Liver (tissue), 9 donors: Measurements from ENCODE around the gene C1QTNF1. TPM values are rescaled to one million over a fixed set of nuclear protein-coding genes. Genes with fewer than 3 reads are reported as not detected.

ENCODE experiments used
- DNase-seq: peaks from one replicate; pipeline ENCODE4 v3.0.0-alpha.2; 2017; ENCODE audit warnings: low spot score
- H3K27ac ChIP-seq, 2 donors: one replicate each; pipeline ENCODE4 v1.7.0; 2013; ENCODE audit warnings: inconsistent platforms in 2 of 2, low read length in 2 of 2, control low read depth in 1 of 2, low read depth in 1 of 2, mild to moderate bottlenecking in 1 of 2
- H3K27me3 ChIP-seq, 4 donors: one replicate each; pipeline versions ENCODE4 v1.6.1 to v1.7.0; 2013; ENCODE audit warnings: low read length in 3 of 4, inconsistent platforms in 1 of 4, mild to moderate bottlenecking in 1 of 4, moderate library complexity in 1 of 4; ENCODE audit not compliant: control insufficient read depth in 4 of 4, insufficient read depth in 4 of 4
- H3K36me3 ChIP-seq, 4 donors: one replicate each; pipeline versions ENCODE4 v1.6.1 to v1.7.0; 2013; ENCODE audit warnings: low read length in 3 of 4, mild to moderate bottlenecking in 3 of 4, low read depth in 1 of 4, moderate library complexity in 1 of 4; ENCODE audit not compliant: control insufficient read depth in 4 of 4, insufficient read depth in 3 of 4
- H3K4me1 ChIP-seq, 4 donors: one replicate each; pipeline versions ENCODE4 v1.6.1 to v1.7.0; 2013; ENCODE audit warnings: low read length in 3 of 4, mild to moderate bottlenecking in 3 of 4, moderate library complexity in 1 of 4; ENCODE audit not compliant: control insufficient read depth in 4 of 4, insufficient read depth in 4 of 4
- H3K4me3 ChIP-seq, 3 donors: one replicate each; pipeline versions ENCODE4 v1.6.1 to v1.7.0; 2013; ENCODE audit warnings: low read length in 3 of 3, control low read depth in 1 of 3, low read depth in 1 of 3, mild to moderate bottlenecking in 1 of 3
- H3K9ac ChIP-seq, 2 donors: one replicate each; pipeline ENCODE4 v1.7.0; 2013; ENCODE audit warnings: low read length in 2 of 2, mild to moderate bottlenecking in 2 of 2, moderate library complexity in 2 of 2, control low read depth in 1 of 2, low read depth in 1 of 2
- H3K9me3 ChIP-seq, 4 donors: one replicate each; pipeline versions ENCODE4 v1.6.1 to v1.7.0; 2013; ENCODE audit warnings: low read length in 3 of 4; ENCODE audit not compliant: control insufficient read depth in 4 of 4
- EGR1 ChIP-seq, 2 donors: IDR thresholded peaks; 2 replicates each; pipeline ENCODE4 v1.6.1; 2016 to 2018; ENCODE audit warnings: antibody characterized with exemption in 2 of 2, low read depth in 2 of 2
- FOXA1 ChIP-seq: IDR thresholded peaks from 2 replicates; pipeline ENCODE4 v1.6.1; 2016; ENCODE audit warnings: antibody characterized with exemption
- FOXA2 ChIP-seq: IDR thresholded peaks from 2 replicates; pipeline ENCODE4 v1.6.1; 2016; ENCODE audit warnings: antibody characterized with exemption
- GABPA ChIP-seq, 2 donors: IDR thresholded peaks in 1 of 2; conservative IDR thresholded peaks in 1 of 2; 2 replicates each; pipeline ENCODE4 v1.6.1; 2016; ENCODE audit warnings: antibody characterized with exemption in 2 of 2, mild to moderate bottlenecking in 1 of 2, moderate library complexity in 1 of 2
- HNF4A ChIP-seq, 2 donors: conservative IDR thresholded peaks; 2 replicates each; pipeline ENCODE4 v1.6.1; 2016; ENCODE audit warnings: antibody characterized with exemption in 2 of 2, mild to moderate bottlenecking in 2 of 2
- HNF4G ChIP-seq: IDR thresholded peaks from 2 replicates; pipeline ENCODE4 v1.6.1; 2016; ENCODE audit warnings: antibody characterized with exemption
- JUND ChIP-seq, 2 donors: IDR thresholded peaks; 2 replicates each; pipeline ENCODE4 v1.6.1; 2016; ENCODE audit warnings: antibody characterized with exemption in 2 of 2
- MAX ChIP-seq: IDR thresholded peaks from 2 replicates; pipeline ENCODE4 v1.6.1; 2016; ENCODE audit warnings: antibody characterized with exemption
- NR2F2 ChIP-seq: IDR thresholded peaks from 2 replicates; pipeline ENCODE4 v1.6.1; 2016; ENCODE audit warnings: antibody characterized with exemption
- RAD21 ChIP-seq, 2 donors: IDR thresholded peaks; 2 replicates each; pipeline ENCODE4 v1.6.1; 2016; ENCODE audit warnings: antibody characterized with exemption in 2 of 2, mild to moderate bottlenecking in 2 of 2
- RXRA ChIP-seq, 2 donors: IDR thresholded peaks; 2 replicates each; pipeline ENCODE4 v1.6.1; 2017 to 2018; ENCODE audit warnings: antibody characterized with exemption in 2 of 2, mild to moderate bottlenecking in 1 of 2
- SP1 ChIP-seq: IDR thresholded peaks from 2 replicates; pipeline ENCODE4 v1.6.1; 2018; ENCODE audit warnings: antibody characterized with exemption, mild to moderate bottlenecking
- TAF1 ChIP-seq: conservative IDR thresholded peaks from 2 replicates; pipeline ENCODE4 v1.6.1; 2016; ENCODE audit warnings: antibody characterized with exemption, mild to moderate bottlenecking
- YY1 ChIP-seq: IDR thresholded peaks from 2 replicates; pipeline ENCODE4 v1.6.1; 2016; ENCODE audit warnings: antibody characterized with exemption, mild to moderate bottlenecking
- WGBS: extraction: QIAGEN DNeasy Blood & Tissue Kit; methylation state at CpG from one replicate; pipeline ENCODE4 v1.1.7; 2013; 5-methylcytosine and 5-hydroxymethylcytosine counted together
- polyA plus RNA-seq, 2 donors: library from polyadenylated mRNA; stranded (reverse) in 1 of 2; unstranded in 1 of 2; fragments of 200-250 nt in 1 of 2; fragments of >200 nt in 1 of 2; fragmentation: Nextera tagmentation in 1 of 2; extraction: Ambion mirVana in 1 of 2; gene quantifications; one replicate each; pipeline versions ENCODE4 v1.2.1 to v1.2.3, GENCODE V29; 2013 to 2015
- total RNA-seq, 2 donors: library from RNA; depleted of rRNA; stranded (reverse); fragments of >200 nt; gene quantifications; one replicate each; pipeline ENCODE4 v1.2.3, GENCODE V29; 2014
- TF ChIP-seq, protein P1 (sequence below): fragments of 150-350 bp; IDR thresholded peaks from 2 replicates; pipeline ENCODE4 v1.5.1; 2017; ENCODE audit warnings: improper control_type of control experiment, low read depth, low read length; ENCODE audit not compliant: missing input control
- TF ChIP-seq, protein P2 (sequence below): IDR thresholded peaks from 2 replicates; pipeline ENCODE4 v1.6.1; 2016; ENCODE audit warnings: antibody characterized with exemption
- TF ChIP-seq, protein P3 (sequence below): IDR thresholded peaks from 2 replicates; pipeline ENCODE4 v1.6.1; 2016; ENCODE audit warnings: antibody characterized with exemption
- donor health status: healthy.
- donor health status: healthy.
- donor health status: healthy.
- donor health status: healthy.
- donor health status: healthy.

C1QTNF1 gene
- total and polyA plus RNA-seq, 4 donors: 0.56 to 54.6 (median 16.1) TPM

DNA sequence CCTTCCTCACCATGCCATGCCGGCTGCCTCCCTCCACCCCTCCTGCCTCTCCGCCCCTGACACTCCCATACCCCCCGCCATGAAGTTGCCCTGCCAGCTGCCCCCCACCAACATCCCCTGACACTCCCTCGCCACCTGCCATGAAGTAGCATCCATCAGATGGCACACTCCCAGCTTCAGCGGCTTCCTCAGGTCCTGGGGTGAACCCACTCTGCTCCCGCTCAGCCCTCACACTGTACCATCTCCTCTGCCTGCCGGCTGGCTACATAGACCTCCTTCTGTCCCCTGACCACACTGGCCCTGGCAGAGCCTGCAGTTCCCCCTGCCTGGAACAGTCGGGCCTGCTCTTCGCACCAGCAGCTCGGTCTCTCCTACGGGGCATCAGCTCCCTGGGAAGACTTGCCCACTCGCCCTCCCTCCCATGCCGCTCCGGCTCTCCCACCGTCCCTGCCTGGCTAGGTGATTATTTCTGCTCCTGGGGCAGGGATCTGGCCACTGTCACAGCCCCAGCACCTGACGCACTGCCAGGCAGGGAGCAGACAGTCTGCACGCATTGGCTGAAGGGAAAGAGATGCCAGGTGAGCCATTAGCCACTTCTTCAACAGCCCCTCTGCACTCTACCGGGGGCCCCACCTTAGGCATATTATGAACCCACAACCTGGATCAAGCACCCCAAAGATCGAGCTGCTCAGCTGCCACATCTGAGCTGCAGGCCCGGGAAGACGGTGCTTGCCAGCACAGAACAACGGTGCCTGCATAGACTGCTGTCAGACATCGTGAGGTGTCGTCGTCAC is 23.4 kb upstream of the C1QTNF1 start:
- peaks cover 6 to 27% (median 8%) of the 10 kb centered on the region in 4 donors for H3K36me3 ChIP-seq
- no peaks in the 10 kb centered on the region for H3K27me3 ChIP-seq
- no peak overlapping the region for H3K4me3 ChIP-seq
- no peak overlapping the region for H3K9ac ChIP-seq
- no peaks in the 10 kb centered on the region for H3K9me3 ChIP-seq
- H3K4me1 ChIP-seq: peaks cover 0 to 2% (median 0%) of the 10 kb centered on the region in 4 donors
- 90% methylated on average over 25 of the region's 25 CpGs for WGBS
- TF ChIP-seq HNF4A (conservative IDR thresholded peaks at IDR 0.05) (no peak), MAX (no peak), FOXA1 (no peak), GABPA (IDR thresholded peaks at IDR 0.05 in 1 of 2, conservative IDR thresholded peaks at IDR 0.05 in 1 of 2) (no peak), NR2F2 (no peak), TAF1 (no peak), FOXA2 (no peak), RAD21 (IDR thresholded peaks at IDR 0.05) (no peak), HNF4G (no peak), YY1 (no peak), JUND (IDR thresholded peaks at IDR 0.05) (no peak), RXRA (IDR thresholded peaks at IDR 0.05) (no peak), EGR1 (IDR thresholded peaks at IDR 0.05; ENCODE audit: low read depth in 2 of 2) (no peak), SP1 (no peak)
- TF ChIP-seq, protein P1, sequence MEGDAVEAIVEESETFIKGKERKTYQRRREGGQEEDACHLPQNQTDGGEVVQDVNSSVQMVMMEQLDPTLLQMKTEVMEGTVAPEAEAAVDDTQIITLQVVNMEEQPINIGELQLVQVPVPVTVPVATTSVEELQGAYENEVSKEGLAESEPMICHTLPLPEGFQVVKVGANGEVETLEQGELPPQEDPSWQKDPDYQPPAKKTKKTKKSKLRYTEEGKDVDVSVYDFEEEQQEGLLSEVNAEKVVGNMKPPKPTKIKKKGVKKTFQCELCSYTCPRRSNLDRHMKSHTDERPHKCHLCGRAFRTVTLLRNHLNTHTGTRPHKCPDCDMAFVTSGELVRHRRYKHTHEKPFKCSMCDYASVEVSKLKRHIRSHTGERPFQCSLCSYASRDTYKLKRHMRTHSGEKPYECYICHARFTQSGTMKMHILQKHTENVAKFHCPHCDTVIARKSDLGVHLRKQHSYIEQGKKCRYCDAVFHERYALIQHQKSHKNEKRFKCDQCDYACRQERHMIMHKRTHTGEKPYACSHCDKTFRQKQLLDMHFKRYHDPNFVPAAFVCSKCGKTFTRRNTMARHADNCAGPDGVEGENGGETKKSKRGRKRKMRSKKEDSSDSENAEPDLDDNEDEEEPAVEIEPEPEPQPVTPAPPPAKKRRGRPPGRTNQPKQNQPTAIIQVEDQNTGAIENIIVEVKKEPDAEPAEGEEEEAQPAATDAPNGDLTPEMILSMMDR: no peak
- TF ChIP-seq, protein P2, sequence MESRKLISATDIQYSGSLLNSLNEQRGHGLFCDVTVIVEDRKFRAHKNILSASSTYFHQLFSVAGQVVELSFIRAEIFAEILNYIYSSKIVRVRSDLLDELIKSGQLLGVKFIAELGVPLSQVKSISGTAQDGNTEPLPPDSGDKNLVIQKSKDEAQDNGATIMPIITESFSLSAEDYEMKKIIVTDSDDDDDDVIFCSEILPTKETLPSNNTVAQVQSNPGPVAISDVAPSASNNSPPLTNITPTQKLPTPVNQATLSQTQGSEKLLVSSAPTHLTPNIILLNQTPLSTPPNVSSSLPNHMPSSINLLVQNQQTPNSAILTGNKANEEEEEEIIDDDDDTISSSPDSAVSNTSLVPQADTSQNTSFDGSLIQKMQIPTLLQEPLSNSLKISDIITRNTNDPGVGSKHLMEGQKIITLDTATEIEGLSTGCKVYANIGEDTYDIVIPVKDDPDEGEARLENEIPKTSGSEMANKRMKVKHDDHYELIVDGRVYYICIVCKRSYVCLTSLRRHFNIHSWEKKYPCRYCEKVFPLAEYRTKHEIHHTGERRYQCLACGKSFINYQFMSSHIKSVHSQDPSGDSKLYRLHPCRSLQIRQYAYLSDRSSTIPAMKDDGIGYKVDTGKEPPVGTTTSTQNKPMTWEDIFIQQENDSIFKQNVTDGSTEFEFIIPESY: no peak
- TF ChIP-seq, protein P3, sequence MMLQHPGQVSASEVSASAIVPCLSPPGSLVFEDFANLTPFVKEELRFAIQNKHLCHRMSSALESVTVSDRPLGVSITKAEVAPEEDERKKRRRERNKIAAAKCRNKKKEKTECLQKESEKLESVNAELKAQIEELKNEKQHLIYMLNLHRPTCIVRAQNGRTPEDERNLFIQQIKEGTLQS: no peak
- no peak overlapping the region for H3K27ac ChIP-seq
- DNase-seq: no peak

DNA sequence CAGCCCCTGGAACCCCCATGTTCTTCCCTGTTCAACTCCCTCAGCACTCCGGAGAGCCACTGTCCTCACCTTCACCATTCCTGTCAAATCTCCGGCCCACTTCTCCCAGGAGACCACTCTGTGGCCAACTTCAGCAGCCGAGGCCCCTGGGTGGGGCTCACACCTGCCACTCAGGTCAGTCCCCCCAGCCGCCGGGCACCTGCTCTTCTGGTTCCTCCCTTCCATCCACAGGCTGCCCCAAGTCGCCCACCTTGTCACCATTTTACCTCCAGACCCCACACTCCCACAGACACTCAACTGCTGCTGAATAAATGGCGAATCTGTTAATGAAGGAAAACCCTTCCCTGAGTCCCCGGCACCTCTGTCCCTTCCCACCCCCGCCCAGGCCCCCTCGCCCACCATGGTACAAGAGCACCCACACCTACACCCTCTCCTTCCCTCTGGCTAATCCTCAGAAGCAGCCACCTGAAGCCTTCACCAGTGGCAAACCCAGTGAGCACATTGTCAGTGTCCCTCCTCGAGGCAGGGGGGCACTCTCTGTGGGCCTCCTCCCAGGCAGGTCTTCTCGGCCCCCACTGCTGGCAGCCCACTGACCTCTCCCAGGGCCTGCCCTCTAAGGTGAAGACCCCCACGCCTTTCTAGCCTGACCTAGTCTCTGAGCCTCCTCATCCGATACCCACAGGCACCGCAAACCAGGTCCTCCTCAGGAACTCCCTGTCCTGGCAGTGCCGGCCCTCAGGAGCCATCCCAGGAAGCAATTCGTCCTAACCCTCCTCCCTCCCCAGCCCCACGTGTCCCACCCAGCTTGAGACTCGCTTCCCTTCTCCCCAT is 22.6 kb upstream of the C1QTNF1 start:
- Histone ChIP-seq H3K36me3 (peaks cover 3 to 21% (median 7%) of the 10 kb centered on the region in 4 donors), H3K9me3 (no peaks in the 10 kb centered on the region), H3K4me1 (peaks cover 0 to 8% (median 0%) of the 10 kb centered on the region in 4 donors), H3K27ac (no peak overlapping the region), H3K27me3 (no peaks in the 10 kb centered on the region), H3K4me3 (no peak overlapping the region), H3K9ac (no peak overlapping the region)
- WGBS: 86% methylated on average over 19 of the region's 19 CpGs
- no peak for DNase-seq
- TF ChIP-seq FOXA1: no peak
- TF ChIP-seq, protein P2: no peak
- no peak for TF ChIP-seq HNF4A (conservative IDR thresholded peaks at IDR 0.05)
- no peak for TF ChIP-seq YY1
- no peak for TF ChIP-seq HNF4G
- TF ChIP-seq RAD21 (IDR thresholded peaks at IDR 0.05): no peak
- no peak for TF ChIP-seq EGR1 (IDR thresholded peaks at IDR 0.05; ENCODE audit: low read depth in 2 of 2)
- no peak for TF ChIP-seq SP1
- TF ChIP-seq, protein P1: no peak
